Frontal cortex (tissue), 4 donors: ENCODE measurements around the gene TAS2R39. TPM values are rescaled to one million over a fixed set of nuclear protein-coding genes. Genes with fewer than 3 reads are reported as not detected.

Experiments
- DNase-seq, 2 donors: peaks; one replicate each; pipeline ENCODE4 v3.0.0; 2012; ENCODE audit warnings: low spot score in 2 of 2
- FAIRE-seq: peaks from 2 replicates; lab custom pipeline; 2012; peaks lifted over from hg19 to GRCh38; lab: Jason Lieb, UNC
- small RNA-seq: library from RNA; depleted of rRNA; stranded (forward); fragments of <200 nt; gene quantifications from one replicate; pipeline ENCODE3, GENCODE V24; 2014
- total RNA-seq: library from RNA; depleted of rRNA; stranded (reverse); fragments of >200 nt; gene quantifications from one replicate; pipeline ENCODE4 v1.2.3, GENCODE V29; 2014
- donor health status: control.
- donor health status: control.
- donor health status: control.

TAS2R39 gene
- total RNA-seq, 1 donor from 2014 or later, result not detected

DNA sequence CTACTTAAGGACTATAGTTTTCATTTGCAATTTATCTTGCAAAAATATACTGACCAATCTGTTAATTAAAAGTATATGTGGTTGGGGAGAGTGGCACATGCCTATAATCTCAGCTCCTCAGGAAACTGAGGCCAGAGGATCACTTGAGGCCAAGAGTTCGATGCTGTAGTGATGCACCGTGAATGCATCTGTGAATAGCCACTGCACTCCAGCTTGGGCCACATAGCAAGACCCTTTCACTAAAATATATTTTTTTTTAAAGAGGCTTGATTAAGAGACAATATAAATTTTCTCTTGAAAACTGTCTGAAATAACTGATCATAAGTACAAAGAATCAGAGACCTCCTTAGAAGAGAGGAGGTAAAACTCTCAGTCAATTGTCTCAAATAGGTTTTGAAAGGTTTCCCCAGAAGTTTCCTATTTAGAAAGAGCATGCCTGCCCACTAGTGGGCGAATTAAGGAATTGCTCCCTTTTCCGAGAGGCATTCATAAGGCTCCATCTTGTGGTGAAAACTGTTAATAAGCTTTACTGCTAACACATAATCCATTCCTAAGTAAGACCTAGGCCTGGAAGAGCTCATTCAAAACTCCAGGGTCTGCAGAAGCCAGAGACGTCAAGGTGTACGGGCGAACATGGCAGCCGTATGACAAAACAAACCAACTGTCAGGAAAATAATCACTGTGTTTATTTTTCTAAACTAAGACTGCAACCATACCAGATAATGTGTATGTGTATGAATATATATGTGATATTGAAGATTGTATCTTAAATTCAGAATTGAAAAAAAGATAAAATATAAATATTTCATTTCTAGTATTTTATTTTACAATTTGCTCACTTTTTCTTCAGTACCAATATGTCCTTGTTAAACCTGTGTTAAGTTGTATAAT is 31.8 kb downstream of the TAS2R39 start:
- DNase-seq, result peak; percentile 49 to 68

GRCh38 chr7:143216151-143216550 is 32.9 kb downstream of the TAS2R39 start:
- DNase-seq (no peak), FAIRE-seq (no peak)

More for the DNA sequence above, 31.8 kb downstream of the TAS2R39 start:
- FAIRE-seq, result peak; percentile 93

- DNase-seq, result no peak
- FAIRE-seq, result no peak
These were observed 33.5 kb downstream of the TAS2R39 start for GRCh38 chr7:143216686-143217085.

DNA sequence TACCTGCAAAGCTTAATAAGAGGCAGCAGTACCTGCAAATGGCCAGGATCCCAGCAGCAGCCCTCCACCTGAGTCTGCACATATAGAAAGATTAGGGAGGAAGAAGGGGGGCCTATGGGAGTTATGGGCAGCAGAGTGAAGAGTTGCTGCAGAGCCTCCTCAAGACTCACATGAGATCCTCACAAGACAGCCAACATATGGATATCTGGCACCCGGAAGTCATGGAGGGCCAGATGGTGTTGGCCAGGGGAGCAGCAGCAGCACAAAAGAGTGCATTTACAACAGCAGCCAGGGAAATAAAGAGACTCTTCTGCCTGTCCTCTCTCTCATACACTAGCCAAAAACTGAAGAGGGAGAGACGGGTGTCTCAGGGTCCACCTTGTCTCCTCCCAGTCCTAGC is 34.6 kb downstream of the TAS2R39 start:
- DNase-seq, result no peak
- no peak for FAIRE-seq

- FAIRE-seq (no peak), DNase-seq (no peak)
These were observed 38.1 kb downstream of the TAS2R39 start for GRCh38 chr7:143221286-143221685.

- FAIRE-seq, result no peak
- no peak for DNase-seq
These were observed 38.5 kb downstream of the TAS2R39 start, which contains the start of gene TAS2R40 for GRCh38 chr7:143221737-143222136. TAS2R40 (plus strand) TSS chr7:143222037; CDS start chr7:143222079, 42 bp downstream.

GRCh38 chr7:143222782-143223181 is 39.6 kb downstream of the TAS2R39 start:
- no peak for DNase-seq

DNA sequence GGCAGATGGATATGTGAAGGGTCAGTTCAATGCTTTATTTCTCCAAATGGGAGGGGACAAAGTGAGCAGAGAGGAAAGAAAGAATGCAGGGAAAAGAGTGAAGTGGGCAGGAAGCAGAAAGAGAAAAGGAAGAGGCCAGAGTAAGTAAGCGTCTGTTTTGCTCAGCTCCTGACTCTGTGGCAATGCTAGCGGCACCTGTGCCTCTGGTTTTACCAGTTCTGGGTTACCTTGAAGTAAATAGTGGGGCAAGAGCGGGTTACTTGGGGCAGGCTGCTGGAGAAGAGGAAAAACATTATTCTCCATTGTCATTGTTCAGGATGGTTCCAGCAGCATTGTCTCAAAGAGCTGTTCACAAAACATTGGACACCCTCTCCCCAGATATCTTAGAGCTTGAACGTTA is 40.6 kb downstream of the TAS2R39 start:
- FAIRE-seq (no peak), DNase-seq (no peak)

More at GRCh38 chr7:143222782-143223181, 39.6 kb downstream of the TAS2R39 start:
- FAIRE-seq, result no peak

DNA sequence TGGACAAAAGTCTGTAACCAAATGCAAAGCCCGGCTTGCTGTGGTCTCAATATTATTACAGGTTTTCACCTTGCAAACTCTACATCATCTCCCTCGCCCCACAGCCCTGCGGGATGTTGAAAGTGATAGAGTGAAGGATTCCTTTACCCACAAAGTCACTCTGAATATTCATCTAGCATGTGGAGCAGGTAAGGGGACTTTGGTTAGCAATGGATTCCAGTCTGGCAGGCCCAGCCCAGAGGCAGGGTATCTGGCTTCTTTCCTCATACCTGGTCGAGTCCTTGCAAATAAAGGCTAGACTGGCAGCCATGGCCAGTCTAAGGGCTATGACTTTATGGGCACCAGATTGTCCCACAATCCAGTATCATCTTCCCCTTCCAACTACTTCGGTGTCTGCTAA is 41.8 kb downstream of the TAS2R39 start:
- FAIRE-seq, result no peak

DNA sequence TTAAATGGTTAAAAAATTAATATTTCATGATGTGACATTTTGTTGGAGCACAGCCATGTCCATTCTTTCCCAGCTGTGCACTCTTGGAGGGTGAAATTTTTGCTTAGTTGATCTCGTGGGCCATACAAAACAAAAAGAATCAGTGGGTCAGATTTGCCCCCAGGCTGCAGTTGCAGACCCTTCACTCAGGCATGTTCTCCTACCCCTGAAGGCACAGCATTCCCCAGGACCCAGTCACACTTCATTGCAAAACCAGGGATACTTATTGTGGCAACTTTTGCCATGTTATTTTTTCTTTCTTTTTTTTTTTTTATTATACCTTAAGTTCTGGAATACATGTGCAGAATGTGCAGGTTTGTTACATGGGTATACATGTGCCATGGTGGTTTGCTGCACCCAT is 44.6 kb downstream of the TAS2R39 start:
- no peak for FAIRE-seq
- DNase-seq, result no peak

More for the DNA sequence above, 41.8 kb downstream of the TAS2R39 start:
- DNase-seq, result no peak

DNA sequence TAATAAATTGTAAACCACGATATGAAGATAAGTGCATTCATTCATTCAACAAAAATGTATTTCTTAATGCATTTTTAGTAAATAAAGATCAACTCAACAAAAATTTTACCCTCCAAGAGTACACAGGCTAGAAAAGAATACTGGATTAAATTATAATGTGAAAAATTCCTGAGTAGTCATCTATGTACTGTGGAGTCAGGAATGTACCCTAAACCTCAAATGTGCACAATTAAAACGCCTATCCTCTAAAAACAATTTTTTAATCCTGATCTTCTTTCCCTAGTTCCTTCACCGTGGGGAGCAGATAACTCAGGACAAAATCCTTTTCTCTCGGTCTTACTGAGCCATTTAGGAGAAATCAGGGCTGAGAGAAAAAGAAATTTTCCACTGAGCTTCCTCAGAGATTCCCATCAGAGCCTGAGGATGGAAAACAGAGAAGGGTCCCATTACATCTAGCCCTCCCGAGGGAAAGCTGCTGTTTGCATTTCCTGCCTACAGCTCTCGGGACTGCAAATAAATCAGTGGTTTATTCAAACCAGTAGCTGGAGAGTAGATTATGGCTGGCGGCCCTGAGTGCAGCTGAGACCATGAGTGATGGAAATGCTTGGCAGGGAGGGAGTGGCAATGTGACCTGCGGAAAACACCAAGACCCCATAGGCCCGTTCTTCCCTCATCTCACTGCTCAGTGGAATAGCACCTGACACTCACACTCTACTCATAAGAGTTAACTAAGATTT is 46.0 kb downstream of the TAS2R39 start:
- FAIRE-seq (no peak), DNase-seq (no peak)

DNA sequence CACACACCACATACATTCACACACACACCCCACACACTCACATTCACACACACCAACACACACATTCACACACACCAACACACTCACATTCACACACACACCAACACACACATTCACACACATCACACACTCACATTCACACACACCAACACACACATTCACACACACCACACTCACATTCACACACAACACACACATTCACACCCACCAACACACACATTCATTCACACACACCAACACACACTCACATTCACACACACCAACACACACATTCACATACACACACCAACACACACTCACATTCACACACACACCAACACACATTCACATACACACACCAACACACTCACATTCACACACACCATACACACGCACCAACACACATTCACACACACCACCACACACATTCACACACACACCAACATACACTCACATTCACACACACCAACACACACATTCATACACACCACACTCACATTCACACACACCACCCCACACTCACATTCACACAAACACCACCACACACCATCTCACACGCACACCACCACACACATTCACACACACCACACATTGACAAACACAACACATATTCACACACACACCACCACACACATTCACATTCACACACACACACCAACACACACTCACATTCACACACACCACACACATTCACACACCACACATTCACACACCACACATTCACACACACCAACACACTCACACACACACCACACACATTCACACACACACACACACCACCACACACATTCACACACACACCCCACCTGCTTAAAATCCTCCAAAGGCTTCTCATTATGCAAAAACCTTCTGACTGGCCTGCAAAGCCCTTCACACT is 47.6 kb downstream of the TAS2R39 start:
- FAIRE-seq, result no peak

More for the DNA sequence above, 47.6 kb downstream of the TAS2R39 start:
- no peak for DNase-seq

Small RNA genes within 50 kb of the gene (small RNA-seq; reads per million reads assigned to genes)
- gene AC073342.3, result not detected

Other genes starting within 250 kb of the TAS2R39 start
- not detected for gene TRPV5, start 249.7 kb upstream of the TAS2R39 start, total RNA-seq
- gene LLCFC1, start 243.9 kb upstream of the TAS2R39 start, total RNA-seq, result not detected
- 0.82 TPM for gene KEL, start 221.1 kb upstream of the TAS2R39 start, total RNA-seq
- under 0.01 TPM for gene OR9A2, start 156.3 kb upstream of the TAS2R39 start, total RNA-seq
- not detected for gene OR6V1, start 131.1 kb upstream of the TAS2R39 start, total RNA-seq
- gene PIP, start 51.3 kb upstream of the TAS2R39 start, total RNA-seq, result not detected
- gene TAS2R40, start 38.6 kb downstream of the TAS2R39 start, total RNA-seq, result not detected
- 24.9 TPM for gene GSTK1, start 80.0 kb downstream of the TAS2R39 start, total RNA-seq
- not detected for gene TMEM139, start 101.5 kb downstream of the TAS2R39 start, total RNA-seq
- gene CASP2, start 104.9 kb downstream of the TAS2R39 start, total RNA-seq, result 20.4 TPM
- gene CLCN1, start 132.7 kb downstream of the TAS2R39 start, total RNA-seq, result under 0.01 TPM
- 73.8 TPM for gene FAM131B, start 179.3 kb downstream of the TAS2R39 start, total RNA-seq
- gene ZYX, start 197.9 kb downstream of the TAS2R39 start, total RNA-seq, result 4.5 TPM
- gene EPHA1, start 225.4 kb downstream of the TAS2R39 start, total RNA-seq, result 0.41 TPM